Caco-2 (cell line): ENCODE measurements around the gene PCAT6. TPM values are rescaled to one million over a fixed set of nuclear protein-coding genes. Genes with fewer than 3 reads are reported as not detected.

ENCODE experiments used
- BruUV-seq: library from RNA; stranded (reverse); fragments of 400-500 nt; replicated peaks from 2 replicates; lab custom pipeline; 2021; lab: Mats Ljungman, UMichigan
- CTCF ChIA-PET: fragments of 300-600 bp; sonication (Branson Sonifier 250); formaldehyde crosslinking; loops from one replicate; lab custom pipeline; 2022; ENCODE audit warnings: antibody characterized with exemption; lab: Charles Lee
- POLR2A ChIA-PET: fragments of 300-600 bp; sonication (Branson Sonifier 250); formaldehyde crosslinking; loops from one replicate; lab custom pipeline; 2022; ENCODE audit warnings: antibody characterized with exemption; lab: Charles Lee
- DNase-seq, 2 experiments: peaks; one replicate each; pipeline versions ENCODE4 v3.0.0 to v3.0.0-alpha.2; 2020 to 2022
- H3K27me3 ChIP-seq: replicated peaks from 2 replicates; pipeline ENCODE4 v1.6.0; 2011; ENCODE audit warnings: low read length; ENCODE audit not compliant: control insufficient read depth, insufficient read depth
- H3K36me3 ChIP-seq: 2 replicates; pipeline ENCODE4 v1.5.1; 2011; ENCODE audit warnings: low read length; ENCODE audit not compliant: control insufficient read depth, insufficient read depth
- H3K4me1 ChIP-seq: fragments of 250-450 bp; sonication (Bioruptor Pico); 2 replicates; pipeline ENCODE4 v1.5.1; 2020; ENCODE audit warnings: mild to moderate bottlenecking
- H3K4me3 ChIP-seq: 2 replicates; pipeline ENCODE4 v1.5.1; 2011; ENCODE audit warnings: low read depth, mild to moderate bottlenecking, control low read depth, low read length
- H3K9me3 ChIP-seq: fragments of 250-450 bp; sonication (Bioruptor Pico); 2 replicates; pipeline ENCODE4 v1.5.1; 2020; ENCODE audit warnings: mild to moderate bottlenecking, moderate library complexity
- H3K27ac Mint-ChIP-seq: one replicate; pipeline ENCODE4 v1.8.0; 2022; ENCODE audit warnings: mixed read lengths; ENCODE audit not compliant: unreplicated experiment
- H3K27me3 Mint-ChIP-seq: one replicate; pipeline ENCODE4 v1.8.0; 2022; ENCODE audit warnings: mixed read lengths; ENCODE audit not compliant: insufficient read depth, unreplicated experiment
- H3K36me3 Mint-ChIP-seq: one replicate; pipeline ENCODE4 v1.8.0; 2022; ENCODE audit warnings: mild to moderate bottlenecking, mixed read lengths; ENCODE audit not compliant: insufficient read depth, unreplicated experiment
- H3K4me1 Mint-ChIP-seq: one replicate; pipeline ENCODE4 v1.8.0; 2022; ENCODE audit warnings: low read depth, mixed read lengths; ENCODE audit not compliant: unreplicated experiment
- H3K4me3 Mint-ChIP-seq: one replicate; pipeline ENCODE4 v1.8.0; 2022; ENCODE audit warnings: mild to moderate bottlenecking, moderate library complexity, mixed read lengths; ENCODE audit not compliant: unreplicated experiment
- H3K9me3 Mint-ChIP-seq: one replicate; pipeline ENCODE4 v1.8.0; 2022; ENCODE audit warnings: mixed read lengths; ENCODE audit not compliant: unreplicated experiment
- intact Hi-C: fragments of 100-400 bp; cut with micrococcal nuclease; formaldehyde crosslinking; loops from one replicate; pipeline ENCODE4 v1.10.0; 2022; ENCODE audit not compliant: unreplicated experiment
- total RNA-seq: library from RNA; stranded (reverse); gene quantifications from 2 replicates; pipeline ENCODE4 v1.2.3, GENCODE V29; 2022
- TF ChIP-seq, protein P1 (sequence below), 2 experiments: fragments of 200-600 bp in 1 of 2; IDR thresholded peaks; 1 replicate in 1 of 2; 2 replicates in 1 of 2; pipeline versions ENCODE4 v1.5.1 to v1.8.0; 2011 to 2022; ENCODE audit warnings: antibody characterized with exemption in 1 of 2, control low read depth in 1 of 2, inconsistent platforms in 1 of 2, low read depth in 1 of 2, low read length in 1 of 2, mild to moderate bottlenecking in 1 of 2, moderate library complexity in 1 of 2; ENCODE audit not compliant: insufficient read depth in 1 of 2, severe bottlenecking in 1 of 2, unreplicated experiment in 1 of 2

The PCAT6 gene
- total RNA-seq, 1 experiment from 2014 or later, result not detected

DNA sequence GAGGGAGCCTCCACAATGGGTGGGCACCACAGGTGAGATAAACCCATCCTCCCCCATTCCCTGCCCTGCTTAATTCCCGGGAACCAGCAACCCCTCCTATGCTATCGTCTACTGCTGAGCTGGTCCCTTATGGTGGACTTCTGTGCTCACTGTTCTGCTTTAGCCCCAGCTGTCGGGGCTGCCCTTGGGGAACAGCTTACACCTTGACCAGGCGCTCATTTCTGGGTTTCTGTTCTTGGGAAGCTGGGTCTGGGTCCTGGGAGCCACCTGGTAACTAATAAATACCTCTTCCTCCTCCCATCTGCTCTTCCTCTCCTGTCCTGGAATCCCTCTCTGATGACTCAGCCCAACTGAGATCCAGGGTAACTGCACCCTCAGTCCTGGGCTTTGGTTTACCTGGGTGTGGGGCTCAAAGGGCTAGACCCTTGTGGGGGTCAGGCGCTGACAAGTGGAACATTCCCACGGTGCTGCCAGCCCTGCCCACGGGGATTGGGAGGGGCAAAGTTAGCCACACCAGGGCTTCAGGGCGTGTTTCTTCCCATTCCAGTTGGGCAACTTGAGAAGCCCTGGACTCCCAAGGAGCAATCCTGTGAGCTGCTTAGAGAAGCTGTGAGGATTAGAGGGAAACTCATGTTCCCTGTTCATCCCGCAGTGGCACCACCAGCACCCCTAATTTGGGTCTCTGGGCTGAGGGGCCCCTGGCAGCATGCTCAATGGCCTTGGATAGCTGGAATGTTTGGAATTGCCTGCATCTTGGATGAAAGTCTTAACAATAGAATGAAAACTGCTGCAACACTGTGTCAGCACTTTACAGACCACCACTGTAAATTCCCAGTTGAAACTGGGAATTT, 1.6 kb downstream of the PCAT6 start:
- Mint-ChIP-seq H3K27ac (peak overlapping the region; percentile 72), H3K27me3 (no peaks in the 10 kb centered on the region), H3K9me3 (no peaks in the 10 kb centered on the region), H3K36me3 (peaks cover 19% of the 10 kb centered on the region), H3K4me3 (peak overlapping the region; percentile 89), H3K4me1 (peaks cover 41% of the 10 kb centered on the region)
- H3K36me3 ChIP-seq, result no peaks in the 10 kb centered on the region
- intact Hi-C loops, result no loop called here
- TF ChIP-seq, protein P1, sequence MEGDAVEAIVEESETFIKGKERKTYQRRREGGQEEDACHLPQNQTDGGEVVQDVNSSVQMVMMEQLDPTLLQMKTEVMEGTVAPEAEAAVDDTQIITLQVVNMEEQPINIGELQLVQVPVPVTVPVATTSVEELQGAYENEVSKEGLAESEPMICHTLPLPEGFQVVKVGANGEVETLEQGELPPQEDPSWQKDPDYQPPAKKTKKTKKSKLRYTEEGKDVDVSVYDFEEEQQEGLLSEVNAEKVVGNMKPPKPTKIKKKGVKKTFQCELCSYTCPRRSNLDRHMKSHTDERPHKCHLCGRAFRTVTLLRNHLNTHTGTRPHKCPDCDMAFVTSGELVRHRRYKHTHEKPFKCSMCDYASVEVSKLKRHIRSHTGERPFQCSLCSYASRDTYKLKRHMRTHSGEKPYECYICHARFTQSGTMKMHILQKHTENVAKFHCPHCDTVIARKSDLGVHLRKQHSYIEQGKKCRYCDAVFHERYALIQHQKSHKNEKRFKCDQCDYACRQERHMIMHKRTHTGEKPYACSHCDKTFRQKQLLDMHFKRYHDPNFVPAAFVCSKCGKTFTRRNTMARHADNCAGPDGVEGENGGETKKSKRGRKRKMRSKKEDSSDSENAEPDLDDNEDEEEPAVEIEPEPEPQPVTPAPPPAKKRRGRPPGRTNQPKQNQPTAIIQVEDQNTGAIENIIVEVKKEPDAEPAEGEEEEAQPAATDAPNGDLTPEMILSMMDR (IDR thresholded peaks at IDR 0.05; ENCODE audit: insufficient read depth in 1 of 2, low read depth in 1 of 2, low read length in 1 of 2, severe bottlenecking in 1 of 2, unreplicated experiment in 1 of 2), result no peak
- no TSS peak for BruUV-seq
- H3K27me3 ChIP-seq, result no peaks in the 10 kb centered on the region
- H3K4me1 ChIP-seq, result peaks cover 28% of the 10 kb centered on the region
- CTCF ChIA-PET, result no interaction called here
- peak; percentile 27 to 57 for DNase-seq
- H3K9me3 ChIP-seq, result no peaks in the 10 kb centered on the region
- H3K4me3 ChIP-seq, result peak overlapping the region; percentile 62
- POLR2A ChIA-PET, result interaction anchor here (1.3 kb wide), 1 partner anchor 76 kb away, joined by 3 read pairs; no protein-coding TSS in a partner anchor

DNA sequence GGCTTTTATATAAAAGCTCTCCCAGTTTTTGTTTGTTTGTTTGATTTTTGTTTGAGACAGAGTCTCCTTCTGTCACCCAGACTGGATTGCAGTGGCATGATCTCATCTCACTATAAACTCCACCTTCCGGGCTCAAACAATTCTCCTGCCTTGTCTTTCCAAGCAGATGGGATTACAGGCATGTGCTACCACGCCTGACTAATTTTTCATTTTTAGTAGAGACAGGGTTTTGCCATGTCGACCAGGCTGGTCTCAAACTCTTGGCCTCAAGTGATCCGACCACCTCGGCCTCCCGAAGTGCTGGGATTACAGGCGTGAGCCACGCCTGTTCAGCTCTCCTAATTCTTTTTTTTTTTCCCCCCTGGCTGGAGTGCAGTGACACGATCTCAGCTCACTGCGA, 4.4 kb downstream of the PCAT6 start:
- Mint-ChIP-seq H3K9me3 (no peaks in the 10 kb centered on the region), H3K36me3 (peaks cover 22% of the 10 kb centered on the region), H3K4me3 (no peak overlapping the region), H3K27ac (no peak overlapping the region), H3K4me1 (peaks cover 44% of the 10 kb centered on the region), H3K27me3 (peaks cover 3% of the 10 kb centered on the region)
- no peaks in the 10 kb centered on the region for H3K9me3 ChIP-seq
- no peak overlapping the region for H3K4me3 ChIP-seq
- H3K4me1 ChIP-seq, result peaks cover 42% of the 10 kb centered on the region
- TF ChIP-seq, protein P1 (IDR thresholded peaks at IDR 0.05; ENCODE audit: insufficient read depth in 1 of 2, low read depth in 1 of 2, low read length in 1 of 2, severe bottlenecking in 1 of 2, unreplicated experiment in 1 of 2), result no peak
- CTCF ChIA-PET, result no interaction called here
- POLR2A ChIA-PET, result no interaction called here
- H3K27me3 ChIP-seq, result no peaks in the 10 kb centered on the region
- intact Hi-C loops, result no loop called here
- no peaks in the 10 kb centered on the region for H3K36me3 ChIP-seq
- BruUV-seq, result no TSS peak
- no peak for DNase-seq

DNA sequence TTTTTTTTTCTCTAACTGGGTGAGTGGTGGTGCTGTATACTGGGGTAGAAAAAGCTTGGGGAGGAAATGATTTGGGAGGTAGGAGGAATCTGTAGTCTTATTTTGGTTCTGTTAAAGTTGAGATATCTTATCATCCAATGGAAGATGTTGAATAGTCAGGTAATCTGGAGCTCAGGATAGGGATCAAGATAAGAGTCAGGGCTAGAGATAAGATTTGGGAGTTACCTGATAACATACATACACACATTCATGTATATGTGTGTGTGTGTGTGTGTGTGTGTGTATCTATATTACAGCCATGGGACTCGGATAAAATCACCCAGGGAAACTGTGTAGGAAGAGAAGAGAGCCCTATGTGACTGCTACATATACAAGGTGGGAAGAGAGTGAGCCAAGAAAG, 8.1 kb downstream of the PCAT6 start:
- no peak overlapping the region for H3K4me3 ChIP-seq
- no peaks in the 10 kb centered on the region for H3K36me3 ChIP-seq
- POLR2A ChIA-PET, result no interaction called here
- H3K4me1 ChIP-seq, result peaks cover 45% of the 10 kb centered on the region
- no peaks in the 10 kb centered on the region for H3K9me3 Mint-ChIP-seq
- intact Hi-C loops, result no loop called here
- DNase-seq, result peak in 1 of 2 experiments; percentile 44
- H3K4me3 Mint-ChIP-seq, result peak overlapping the region; percentile 6
- peaks cover 37% of the 10 kb centered on the region for H3K4me1 Mint-ChIP-seq
- peak overlapping the region; percentile 40 for H3K27ac Mint-ChIP-seq
- H3K36me3 Mint-ChIP-seq, result peaks cover 13% of the 10 kb centered on the region
- BruUV-seq, result no TSS peak
- H3K27me3 ChIP-seq, result no peaks in the 10 kb centered on the region
- CTCF ChIA-PET, result no interaction called here
- no peaks in the 10 kb centered on the region for H3K9me3 ChIP-seq
- peaks cover 3% of the 10 kb centered on the region for H3K27me3 Mint-ChIP-seq
- TF ChIP-seq, protein P1 (IDR thresholded peaks at IDR 0.05; ENCODE audit: insufficient read depth in 1 of 2, low read depth in 1 of 2, low read length in 1 of 2, severe bottlenecking in 1 of 2, unreplicated experiment in 1 of 2), result no peak
